GM19025 (cell line): ENCODE data around the gene CCDC27.
"Not testable (repeated sequence)": the region's sequence is repeated elsewhere in the genome, so short reads cannot be mapped to it uniquely, and the experiment has no call there.

Experiments used
- ATAC-seq: cut with Tn5 transposase; IDR thresholded peaks from one replicate; pipeline ENCODE4 v1.9.1; 2021; ENCODE audit warnings: mild to moderate bottlenecking, low read depth, moderate library complexity; ENCODE audit not compliant: unreplicated experiment

The CCDC27 gene

GRCh38 chr1:3735027-3735681, 17.1 kb upstream of the CCDC27 start:
- no peak for ATAC-seq

DNA sequence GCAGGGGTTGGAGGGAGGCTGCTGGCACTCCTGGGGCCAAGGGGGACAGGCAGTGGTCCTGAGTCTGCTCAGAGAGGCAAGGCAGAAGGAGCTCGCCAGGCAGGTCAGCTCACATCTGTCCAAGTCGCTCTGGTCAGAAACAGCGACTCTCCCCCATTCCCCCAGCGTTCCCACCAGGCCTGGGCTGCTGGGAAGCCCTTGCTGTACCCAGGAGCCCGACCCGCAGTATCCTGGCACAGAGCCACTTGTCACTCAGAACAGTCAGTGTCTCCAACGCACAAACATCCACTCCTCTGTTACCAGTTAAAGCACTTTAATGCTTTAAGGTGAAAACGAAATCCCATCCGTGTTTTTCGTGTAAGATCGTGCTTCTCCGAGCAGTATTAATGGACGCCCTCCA, 16.6 kb upstream of the CCDC27 start:
- no peak for ATAC-seq

GRCh38 chr1:3736131-3736561, 16.1 kb upstream of the CCDC27 start:
- no peak for ATAC-seq

DNA sequence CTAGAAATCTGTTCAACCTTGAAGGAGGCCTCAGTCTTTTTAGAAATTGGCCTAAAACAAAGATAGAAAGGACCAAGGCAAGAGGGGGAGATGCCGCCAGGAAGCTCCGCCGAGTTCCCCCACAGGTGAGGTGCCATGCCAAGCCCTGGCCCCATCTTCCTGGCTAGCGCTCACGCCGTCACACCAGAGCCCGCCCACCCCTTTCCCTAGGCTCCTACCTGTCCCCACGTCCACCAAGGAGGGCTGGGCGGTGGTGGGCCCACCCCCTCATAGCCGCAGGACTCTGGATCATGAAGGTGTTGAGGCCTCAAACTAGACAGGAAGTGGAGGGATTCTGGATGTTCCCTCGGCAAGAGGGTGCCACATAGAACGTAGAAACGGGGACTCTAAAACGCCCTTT, 15.5 kb upstream of the CCDC27 start:
- ATAC-seq, result no peak

GRCh38 chr1:3738943-3739342, 13.3 kb upstream of the CCDC27 start:
- ATAC-seq, result no peak

GRCh38 chr1:3740042-3740441, 12.2 kb upstream of the CCDC27 start:
- no peak for ATAC-seq

- ATAC-seq, result no peak
Observed at GRCh38 chr1:3740752-3741151, 11.5 kb upstream of the CCDC27 start.

GRCh38 chr1:3741566-3742438, 10.4 kb upstream of the CCDC27 start:
- no peak for ATAC-seq

GRCh38 chr1:3742439-3743298, 9.6 kb upstream of the CCDC27 start:
- no peak for ATAC-seq

- no peak for ATAC-seq
Observed at GRCh38 chr1:3743421-3743820, 8.8 kb upstream of the CCDC27 start.

DNA sequence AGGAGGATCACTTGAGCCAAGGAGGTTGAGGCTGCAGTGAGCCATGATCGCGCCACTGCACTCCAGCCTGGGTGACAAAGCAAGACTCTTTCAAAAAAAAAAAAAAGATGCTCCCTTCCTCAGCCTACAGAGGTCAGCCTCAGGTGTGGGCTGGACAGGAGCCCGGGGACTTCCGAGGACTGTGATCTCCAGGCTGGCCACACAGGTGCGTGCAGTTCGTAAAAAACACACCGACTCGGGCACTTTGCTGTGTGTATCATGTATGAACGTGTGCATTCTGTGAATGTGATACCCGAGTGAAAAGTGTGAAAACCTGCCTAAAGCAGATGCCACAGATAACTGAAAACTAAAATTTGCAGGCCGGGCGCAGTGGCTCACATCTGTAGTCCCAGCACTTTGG, 8.4 kb upstream of the CCDC27 start:
- ATAC-seq, result no peak

DNA sequence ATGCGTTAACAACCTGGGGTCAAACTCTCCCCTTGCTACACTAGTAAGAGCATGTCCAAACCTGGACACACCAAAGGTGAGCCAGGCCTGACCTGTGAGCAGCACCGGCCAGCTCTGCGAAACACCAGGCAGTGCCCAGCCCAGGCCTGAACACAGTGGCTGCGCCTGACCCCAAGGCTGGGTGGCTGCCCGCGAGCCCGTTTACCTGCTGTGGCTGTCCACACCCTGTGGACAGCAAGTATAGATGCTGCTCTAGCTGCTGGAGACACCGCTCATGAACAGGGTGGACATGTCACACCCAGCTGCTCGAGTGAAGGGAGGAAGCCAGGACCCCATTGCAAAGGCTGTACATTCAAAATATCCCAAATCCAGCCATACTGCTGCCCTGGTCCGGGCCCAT, 7.6 kb upstream of the CCDC27 start:
- ATAC-seq, result no peak

DNA sequence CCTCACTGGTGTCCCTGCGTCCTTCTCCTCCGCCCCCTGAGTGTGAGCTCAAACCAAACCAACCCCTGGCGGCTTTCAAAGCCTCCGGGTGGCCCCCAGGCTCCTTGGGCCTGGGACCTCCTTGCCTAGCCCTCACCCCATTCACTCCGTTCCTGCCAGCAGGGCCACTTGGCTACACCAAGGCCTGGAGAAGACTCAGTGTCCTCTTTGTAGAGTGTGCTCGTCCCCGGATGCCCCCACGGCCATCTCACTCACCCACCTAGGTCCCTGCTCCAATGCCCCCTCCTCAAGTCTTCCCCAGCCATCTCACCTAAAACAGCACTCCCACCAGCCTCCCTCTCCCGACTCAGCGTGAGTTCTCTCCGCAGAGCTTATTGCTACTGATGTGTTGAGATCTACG, 7.2 kb upstream of the CCDC27 start:
- no peak for ATAC-seq

DNA sequence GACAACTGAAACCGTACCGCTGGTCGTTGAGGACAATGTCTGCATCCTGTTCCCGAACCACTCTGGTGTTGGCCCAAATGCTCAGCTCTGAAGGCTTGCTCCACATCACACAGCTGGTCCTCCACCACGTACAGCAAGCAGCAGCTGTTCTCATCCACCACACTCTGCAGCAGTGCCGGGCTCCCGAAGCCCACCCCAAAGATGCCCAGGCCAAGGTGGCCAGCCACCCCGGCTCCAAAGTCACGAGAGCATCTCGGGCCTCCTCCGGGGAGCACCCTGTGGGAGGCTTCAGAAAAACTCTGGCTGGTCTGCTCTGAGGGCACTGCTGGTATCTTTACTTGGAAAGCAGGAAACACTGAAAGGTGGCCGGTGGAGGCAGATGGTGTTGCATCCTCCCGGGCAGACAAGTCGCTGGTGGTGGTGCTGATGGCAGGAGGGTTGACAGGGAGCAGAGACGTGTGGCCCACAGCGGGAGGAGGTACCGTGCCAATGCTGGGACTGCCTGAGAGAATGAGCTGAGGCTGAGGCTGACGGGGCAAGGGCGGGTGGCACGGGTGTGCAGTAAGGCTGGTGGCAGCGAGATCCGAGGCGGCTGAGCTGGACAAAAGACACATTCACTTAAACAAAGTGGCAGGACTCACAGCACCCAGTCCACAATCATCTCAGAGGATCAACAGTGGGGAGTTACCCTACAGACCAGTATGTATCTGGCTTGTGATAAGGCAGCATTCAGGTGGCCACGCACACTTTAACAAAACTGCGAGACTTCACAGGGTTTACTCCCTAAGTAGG, 6.5 kb upstream of the CCDC27 start:
- no peak for ATAC-seq

GRCh38 chr1:3746389-3746829, 5.8 kb upstream of the CCDC27 start:
- ATAC-seq, result no peak

- ATAC-seq, result peak; percentile 73
Observed at GRCh38 chr1:3746830-3747521, 5.3 kb upstream of the CCDC27 start.

- ATAC-seq, result no peak
Observed at GRCh38 chr1:3747522-3747848, 4.8 kb upstream of the CCDC27 start.

DNA sequence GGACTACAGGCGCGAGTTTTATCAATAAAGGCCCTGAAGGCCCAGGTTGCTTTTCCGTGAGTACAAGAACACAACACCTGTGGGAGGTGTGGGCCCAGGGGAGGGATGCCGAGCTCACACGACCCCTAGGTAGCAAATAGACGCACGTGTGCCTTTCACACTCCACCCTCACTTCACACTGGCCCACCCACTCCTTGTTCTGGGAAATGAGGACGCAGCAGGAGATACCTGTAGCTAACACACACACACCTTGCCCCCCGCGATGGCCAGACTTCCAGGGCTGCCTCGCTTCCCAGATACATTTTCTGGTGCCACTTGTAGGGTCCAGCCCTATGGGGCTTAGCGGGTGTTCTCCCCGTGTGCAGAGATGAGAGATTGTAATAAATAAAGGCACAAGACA, 4.3 kb upstream of the CCDC27 start:
- ATAC-seq, result no peak

DNA sequence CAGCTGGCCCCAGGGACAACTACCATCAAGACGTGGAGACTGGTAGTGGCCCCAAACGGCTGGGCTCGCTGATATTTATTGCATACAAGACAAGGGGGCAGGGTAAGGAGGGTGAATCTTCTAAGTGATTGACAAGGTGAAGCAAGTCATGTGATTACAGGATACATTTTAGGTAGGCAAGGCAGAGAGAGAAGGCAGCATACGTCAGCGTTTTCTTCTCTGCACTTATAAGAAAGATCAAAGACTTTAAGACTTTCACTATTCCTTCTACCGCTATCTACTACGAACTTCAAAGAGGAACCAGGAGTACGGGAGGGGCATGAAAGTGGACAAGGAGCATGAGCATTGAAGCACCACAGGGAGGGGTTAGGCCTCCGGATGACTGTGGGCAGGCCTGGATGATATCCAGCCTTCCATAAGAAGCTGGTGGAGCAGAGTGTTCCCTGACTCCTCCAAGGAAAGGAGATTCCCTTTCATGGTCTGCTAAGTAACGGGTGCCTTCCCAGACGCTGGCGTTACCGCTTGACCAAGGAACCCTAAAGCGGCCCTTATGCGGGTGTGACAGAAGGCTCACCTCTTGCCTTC, 3.8 kb upstream of the CCDC27 start:
- ATAC-seq, result not testable (repeated sequence)
